Uterus (tissue), 4 donors: Measurements from ENCODE around the gene POMT1. TPM values are rescaled to one million over a fixed set of nuclear protein-coding genes. Genes with fewer than 3 reads are reported as not detected.

Source experiments
- DNase-seq, 2 donors: peaks; one replicate each; pipeline ENCODE4 v3.0.0-alpha.2; 2019 to 2020
- H3K27ac ChIP-seq, 2 donors: fragments of 200-600 bp; sonication (generic); 1 replicate in 1 of 2; 2 replicates in 1 of 2; pipeline ENCODE4 v1.5.1; 2016 to 2018
- H3K27me3 ChIP-seq, 2 donors: fragments of 200-600 bp; sonication (generic); one replicate each; pipeline ENCODE4 v1.5.1; 2018 to 2019; ENCODE audit warnings: control low read depth in 1 of 2
- H3K36me3 ChIP-seq, 2 donors: fragments of 200-600 bp; sonication (generic); one replicate each; pipeline ENCODE4 v1.5.1; 2019; ENCODE audit warnings: control low read depth in 1 of 2
- H3K4me1 ChIP-seq, 2 donors: fragments of 200-600 bp; sonication (generic); one replicate each; pipeline ENCODE4 v1.5.1; 2018 to 2019; ENCODE audit warnings: control low read depth in 1 of 2
- H3K4me3 ChIP-seq, 2 donors: fragments of 200-600 bp; sonication (generic); 1 replicate in 1 of 2; 2 replicates in 1 of 2; pipeline ENCODE4 v1.5.1; 2018 to 2019; ENCODE audit warnings: mild to moderate bottlenecking in 1 of 2
- H3K9me3 ChIP-seq, 2 donors: fragments of 200-600 bp; sonication (generic); one replicate each; pipeline ENCODE4 v1.5.1; 2019; ENCODE audit warnings: control low read depth in 1 of 2
- POLR2A ChIP-seq, 2 donors: fragments of 450-650 bp; IDR thresholded peaks; one replicate each; pipeline ENCODE4 v1.6.1; 2016; ENCODE audit warnings: antibody characterized with exemption in 2 of 2, mild to moderate bottlenecking in 1 of 2, moderate library complexity in 1 of 2
- intact Hi-C: fragments of 100-400 bp; cut with DNase I; formaldehyde crosslinking; loops from one replicate; pipeline ENCODE4 v1.15.1; 2023; ENCODE audit warnings: low total_unique reads
- total RNA-seq, 4 donors: library from RNA; depleted of rRNA in 3 of 4; stranded (reverse); fragments of >200 nt in 3 of 4; gene quantifications; one replicate each; pipeline versions ENCODE4 v1.1.0 to v1.2.4, GENCODE V29; 2014 to 2023
- TF ChIP-seq, protein P1 (sequence below), 4 experiments: fragments of 200-600 bp in 2 of 4; fragments of 450-650 bp in 2 of 4; sonication (generic) in 2 of 4; IDR thresholded peaks; one replicate each; pipeline ENCODE4 v1.5.1; 2016 to 2019; ENCODE audit warnings: antibody characterized with exemption in 4 of 4, mild to moderate bottlenecking in 2 of 4, moderate library complexity in 1 of 4
- donor health status: DM: yes; HTN: yes; CAD: no.

Gene POMT1
- total RNA-seq, 4 donors from 2014 or later = 0.29 to 40.2 (median 18.5) TPM

DNA sequence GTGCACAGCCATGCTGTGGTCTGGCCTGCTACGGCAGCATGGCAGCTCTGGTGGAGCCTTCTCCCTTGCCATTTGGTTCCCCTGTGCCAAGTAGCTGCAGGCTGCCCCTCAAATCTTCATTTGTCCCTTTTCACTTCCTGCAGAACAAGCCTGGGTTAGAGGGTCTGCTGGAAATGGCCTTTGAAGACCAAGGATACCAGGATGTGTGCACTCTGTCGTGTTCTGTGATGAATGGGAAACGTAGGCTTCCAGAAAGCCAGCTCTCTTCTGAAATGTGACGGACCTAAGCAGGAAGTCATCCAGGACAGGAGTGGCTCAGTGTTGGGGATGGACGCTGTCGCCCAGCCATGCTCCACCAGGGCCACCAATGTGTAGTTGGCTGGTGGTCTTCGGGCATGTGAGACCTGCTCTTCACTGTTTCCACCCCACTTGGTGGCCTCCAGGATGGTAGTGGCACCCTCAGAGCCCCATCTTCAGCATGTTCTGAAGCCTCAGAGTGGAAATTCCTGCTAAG, 3.4 kb upstream of the POMT1 start:
- Histone ChIP-seq H3K27me3 (no peaks in the 10 kb centered on the region), H3K4me3 (no peak overlapping the region), H3K27ac (no peak overlapping the region), H3K36me3 (no peaks in the 10 kb centered on the region), H3K9me3 (no peaks in the 10 kb centered on the region), H3K4me1 (no peaks in the 10 kb centered on the region)
- intact Hi-C loops = no loop called here
- no peak for TF ChIP-seq POLR2A (IDR thresholded peaks at IDR 0.05)
- TF ChIP-seq, protein P1, sequence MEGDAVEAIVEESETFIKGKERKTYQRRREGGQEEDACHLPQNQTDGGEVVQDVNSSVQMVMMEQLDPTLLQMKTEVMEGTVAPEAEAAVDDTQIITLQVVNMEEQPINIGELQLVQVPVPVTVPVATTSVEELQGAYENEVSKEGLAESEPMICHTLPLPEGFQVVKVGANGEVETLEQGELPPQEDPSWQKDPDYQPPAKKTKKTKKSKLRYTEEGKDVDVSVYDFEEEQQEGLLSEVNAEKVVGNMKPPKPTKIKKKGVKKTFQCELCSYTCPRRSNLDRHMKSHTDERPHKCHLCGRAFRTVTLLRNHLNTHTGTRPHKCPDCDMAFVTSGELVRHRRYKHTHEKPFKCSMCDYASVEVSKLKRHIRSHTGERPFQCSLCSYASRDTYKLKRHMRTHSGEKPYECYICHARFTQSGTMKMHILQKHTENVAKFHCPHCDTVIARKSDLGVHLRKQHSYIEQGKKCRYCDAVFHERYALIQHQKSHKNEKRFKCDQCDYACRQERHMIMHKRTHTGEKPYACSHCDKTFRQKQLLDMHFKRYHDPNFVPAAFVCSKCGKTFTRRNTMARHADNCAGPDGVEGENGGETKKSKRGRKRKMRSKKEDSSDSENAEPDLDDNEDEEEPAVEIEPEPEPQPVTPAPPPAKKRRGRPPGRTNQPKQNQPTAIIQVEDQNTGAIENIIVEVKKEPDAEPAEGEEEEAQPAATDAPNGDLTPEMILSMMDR (IDR thresholded peaks at IDR 0.05) = no peak
- no peak for DNase-seq

DNA sequence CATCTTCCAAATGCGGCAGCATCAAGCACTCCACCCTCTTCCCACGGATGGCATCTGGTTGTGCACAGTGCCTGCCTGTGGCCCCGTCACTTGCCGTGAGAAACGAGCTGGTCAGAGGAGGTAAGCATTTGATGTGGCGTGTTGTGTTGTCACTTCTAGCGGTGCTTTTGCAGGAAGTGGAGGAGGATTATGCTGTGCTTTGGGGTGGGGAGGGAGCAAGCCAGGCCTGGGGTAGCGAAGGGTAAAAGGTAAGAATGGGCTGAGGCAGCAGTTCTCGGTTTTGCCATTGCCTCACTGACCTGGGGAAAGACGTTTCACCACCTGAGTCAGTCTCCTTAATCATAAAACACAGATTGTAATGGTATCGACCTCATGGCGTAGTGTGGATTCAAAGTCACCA, 2.3 kb upstream of the POMT1 start:
- Histone ChIP-seq H3K4me3 (no peak overlapping the region), H3K27ac (no peak overlapping the region), H3K4me1 (no peaks in the 10 kb centered on the region), H3K9me3 (no peaks in the 10 kb centered on the region), H3K36me3 (no peaks in the 10 kb centered on the region), H3K27me3 (no peaks in the 10 kb centered on the region)
- TF ChIP-seq, protein P1 (IDR thresholded peaks at IDR 0.05) = no peak
- no peak for TF ChIP-seq POLR2A (IDR thresholded peaks at IDR 0.05)
- intact Hi-C loops = no loop called here
- no peak for DNase-seq

DNA sequence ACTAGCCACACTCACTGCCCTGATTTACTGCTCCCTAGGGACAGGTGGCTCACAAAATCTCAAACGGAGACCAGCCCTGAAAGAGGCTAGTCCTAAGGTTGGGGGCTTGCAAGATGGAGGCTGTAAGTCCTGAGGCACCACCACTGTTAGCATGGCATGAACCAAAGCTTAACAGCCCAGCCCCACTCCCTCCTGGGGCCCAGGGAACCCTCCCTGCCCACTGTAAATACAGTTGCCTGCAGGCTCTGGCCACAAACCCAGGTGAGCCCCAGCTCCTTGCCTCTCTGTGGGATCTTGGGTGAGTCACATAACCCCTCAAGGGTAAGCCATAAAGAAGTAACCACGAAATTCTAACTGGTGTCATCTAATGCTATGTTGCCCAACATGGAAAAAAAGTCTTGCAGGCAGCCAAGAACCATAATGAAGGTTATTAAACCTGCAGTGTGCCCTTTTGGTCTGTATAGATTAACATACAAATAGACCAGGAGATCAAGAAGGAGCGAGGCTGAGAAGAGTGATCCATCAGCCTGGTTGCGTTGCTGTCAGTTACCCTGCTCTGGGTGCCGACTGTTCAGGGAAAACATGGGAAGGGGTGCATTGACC, 1.7 kb upstream of the POMT1 start:
- Histone ChIP-seq H3K27ac (no peak overlapping the region), H3K9me3 (no peaks in the 10 kb centered on the region), H3K4me3 (no peak overlapping the region), H3K36me3 (no peaks in the 10 kb centered on the region), H3K27me3 (no peaks in the 10 kb centered on the region), H3K4me1 (no peaks in the 10 kb centered on the region)
- TF ChIP-seq POLR2A (IDR thresholded peaks at IDR 0.05) = no peak
- DNase-seq = no peak
- intact Hi-C loops = no loop called here

DNA sequence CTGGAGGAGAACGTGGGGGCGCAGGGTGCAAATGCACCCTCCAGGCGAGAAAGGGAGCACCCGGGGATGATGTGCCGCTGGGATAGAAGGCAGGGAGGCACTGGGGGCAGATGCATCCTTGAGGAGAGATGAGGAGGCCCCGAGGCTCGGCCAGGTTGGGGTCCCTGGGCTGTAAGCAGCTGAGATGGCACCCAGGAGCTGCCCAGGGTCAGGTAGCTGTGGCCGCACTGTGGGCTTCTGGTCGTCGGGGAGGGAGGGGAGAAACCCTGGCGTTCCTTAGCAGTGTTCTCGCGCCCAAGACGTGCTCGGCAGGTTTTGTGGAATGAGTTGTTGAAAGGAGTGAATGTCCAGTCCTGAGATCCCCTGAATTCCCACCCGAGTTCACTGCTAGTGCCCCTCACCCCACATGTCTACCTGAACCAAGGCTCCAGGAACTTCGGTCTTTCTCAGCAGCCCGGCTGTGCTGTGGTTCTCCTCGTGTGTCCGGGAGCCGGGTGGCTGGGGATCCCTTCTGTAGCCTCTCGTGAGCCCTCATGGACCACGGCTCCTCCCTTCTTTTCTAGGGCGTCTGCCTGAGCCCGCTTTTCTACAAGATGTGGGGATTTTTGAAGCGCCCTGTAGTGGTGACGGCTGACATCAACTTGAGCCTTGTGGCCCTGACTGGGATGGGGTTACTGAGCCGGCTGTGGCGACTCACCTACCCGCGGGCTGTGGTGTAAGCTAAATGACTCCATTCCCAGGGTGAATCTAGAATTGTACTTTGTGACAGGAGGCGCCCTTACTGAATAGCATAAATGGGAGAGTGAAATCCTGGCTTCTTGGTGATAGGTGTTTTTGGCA, 1.1 kb downstream of the POMT1 start:
- H3K4me1 ChIP-seq = no peaks in the 10 kb centered on the region
- DNase-seq = no peak
- H3K36me3 ChIP-seq = no peaks in the 10 kb centered on the region
- TF ChIP-seq, protein P1 (IDR thresholded peaks at IDR 0.05) = no peak
- no peak for TF ChIP-seq POLR2A (IDR thresholded peaks at IDR 0.05)
- H3K27me3 ChIP-seq = no peaks in the 10 kb centered on the region
- peak overlapping the region; percentile 82 to 84 for H3K4me3 ChIP-seq
- H3K9me3 ChIP-seq = no peaks in the 10 kb centered on the region
- H3K27ac ChIP-seq = peak overlapping the region in 1 of 2 donors; percentile 62
- intact Hi-C loops = no loop called here

DNA sequence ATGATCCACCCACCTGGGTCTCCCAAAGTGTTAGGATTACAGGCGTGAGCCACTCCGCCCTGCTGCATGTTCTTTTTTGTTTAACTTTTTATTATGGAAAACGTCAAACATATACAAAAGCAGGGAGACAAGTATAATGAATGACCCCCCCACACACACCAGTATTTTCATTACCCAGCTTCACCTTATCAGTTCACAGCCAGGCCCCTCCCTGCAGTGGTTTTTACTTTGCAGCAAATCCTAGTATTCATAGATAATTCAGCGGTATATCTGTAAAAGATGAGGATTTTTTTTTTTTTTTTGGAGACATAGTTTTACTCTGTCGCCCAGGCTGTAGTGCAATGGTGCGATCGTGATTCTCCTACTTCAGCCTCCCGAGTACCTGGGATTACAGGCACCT, 2.3 kb downstream of the POMT1 start:
- DNase-seq = no peak
- intact Hi-C loops = no loop called here
- no peak overlapping the region for H3K27ac ChIP-seq
- H3K4me3 ChIP-seq = no peak overlapping the region
- TF ChIP-seq POLR2A (IDR thresholded peaks at IDR 0.05) = no peak
- TF ChIP-seq, protein P1 (IDR thresholded peaks at IDR 0.05) = no peak
- no peaks in the 10 kb centered on the region for H3K36me3 ChIP-seq
- no peaks in the 10 kb centered on the region for H3K9me3 ChIP-seq
- no peaks in the 10 kb centered on the region for H3K27me3 ChIP-seq
- H3K4me1 ChIP-seq = no peaks in the 10 kb centered on the region
